22Rv1 (cell line): ENCODE results near the gene RERE.

Source experiments
- ZFX ChIP-seq: fragments of 450-650 bp; IDR thresholded peaks from 2 replicates; pipeline ENCODE4 v1.6.1; 2017; ENCODE audit warnings: antibody characterized with exemption, borderline replicate concordance
- TF ChIP-seq, protein P1 (sequence below): fragments of 450-650 bp; IDR thresholded peaks from 2 replicates; pipeline ENCODE4 v1.5.1; 2017; ENCODE audit warnings: mild to moderate bottlenecking

DNA sequence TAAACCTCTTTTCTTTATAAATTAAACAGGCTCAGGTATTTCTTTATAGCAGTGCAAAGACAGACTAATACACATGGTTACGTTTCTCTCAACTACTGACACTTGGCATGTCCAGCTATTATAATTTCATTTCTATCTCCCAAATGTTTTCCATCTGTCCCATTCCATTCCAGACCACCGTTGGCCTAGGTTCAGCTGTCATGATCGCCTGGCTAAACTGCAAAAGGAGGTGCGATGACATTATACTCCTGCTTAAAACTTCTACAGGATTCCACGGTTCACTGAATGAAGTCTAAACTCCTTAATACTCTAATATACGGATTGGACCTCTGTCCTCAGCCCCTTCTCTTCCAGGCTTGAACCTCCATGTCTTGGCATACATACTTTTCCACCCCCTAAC is 72.1 kb downstream of the RERE start:
- TF ChIP-seq, protein P1, sequence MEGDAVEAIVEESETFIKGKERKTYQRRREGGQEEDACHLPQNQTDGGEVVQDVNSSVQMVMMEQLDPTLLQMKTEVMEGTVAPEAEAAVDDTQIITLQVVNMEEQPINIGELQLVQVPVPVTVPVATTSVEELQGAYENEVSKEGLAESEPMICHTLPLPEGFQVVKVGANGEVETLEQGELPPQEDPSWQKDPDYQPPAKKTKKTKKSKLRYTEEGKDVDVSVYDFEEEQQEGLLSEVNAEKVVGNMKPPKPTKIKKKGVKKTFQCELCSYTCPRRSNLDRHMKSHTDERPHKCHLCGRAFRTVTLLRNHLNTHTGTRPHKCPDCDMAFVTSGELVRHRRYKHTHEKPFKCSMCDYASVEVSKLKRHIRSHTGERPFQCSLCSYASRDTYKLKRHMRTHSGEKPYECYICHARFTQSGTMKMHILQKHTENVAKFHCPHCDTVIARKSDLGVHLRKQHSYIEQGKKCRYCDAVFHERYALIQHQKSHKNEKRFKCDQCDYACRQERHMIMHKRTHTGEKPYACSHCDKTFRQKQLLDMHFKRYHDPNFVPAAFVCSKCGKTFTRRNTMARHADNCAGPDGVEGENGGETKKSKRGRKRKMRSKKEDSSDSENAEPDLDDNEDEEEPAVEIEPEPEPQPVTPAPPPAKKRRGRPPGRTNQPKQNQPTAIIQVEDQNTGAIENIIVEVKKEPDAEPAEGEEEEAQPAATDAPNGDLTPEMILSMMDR, result no peak
- TF ChIP-seq ZFX, result no peak
